SK-N-MC (cell line): ENCODE data around the gene SMIM41.

Experiments
- EZH2 ChIP-seq: fragments of 200-600 bp; sonication (generic); IDR thresholded peaks from one replicate; pipeline ENCODE4 v1.6.1; 2017; ENCODE audit warnings: antibody characterized with exemption
- POLR2AphosphoS5 ChIP-seq: IDR thresholded peaks from 2 replicates; pipeline ENCODE4 v1.6.1; 2012; ENCODE audit warnings: mild to moderate bottlenecking, low read depth, low read length, borderline replicate concordance

GRCh38 chr12:52063981-52064649, 15.4 kb upstream of the SMIM41 start:
- no peak for TF ChIP-seq EZH2
- no peak for TF ChIP-seq POLR2AphosphoS5
